HG02852 (cell line): ENCODE results near the gene CDH15.

Experiments
- ATAC-seq: cut with Tn5 transposase; IDR thresholded peaks from one replicate; pipeline ENCODE4 v1.9.1; 2021; ENCODE audit warnings: mild to moderate bottlenecking, moderate library complexity; ENCODE audit not compliant: unreplicated experiment

Gene CDH15, protein sequence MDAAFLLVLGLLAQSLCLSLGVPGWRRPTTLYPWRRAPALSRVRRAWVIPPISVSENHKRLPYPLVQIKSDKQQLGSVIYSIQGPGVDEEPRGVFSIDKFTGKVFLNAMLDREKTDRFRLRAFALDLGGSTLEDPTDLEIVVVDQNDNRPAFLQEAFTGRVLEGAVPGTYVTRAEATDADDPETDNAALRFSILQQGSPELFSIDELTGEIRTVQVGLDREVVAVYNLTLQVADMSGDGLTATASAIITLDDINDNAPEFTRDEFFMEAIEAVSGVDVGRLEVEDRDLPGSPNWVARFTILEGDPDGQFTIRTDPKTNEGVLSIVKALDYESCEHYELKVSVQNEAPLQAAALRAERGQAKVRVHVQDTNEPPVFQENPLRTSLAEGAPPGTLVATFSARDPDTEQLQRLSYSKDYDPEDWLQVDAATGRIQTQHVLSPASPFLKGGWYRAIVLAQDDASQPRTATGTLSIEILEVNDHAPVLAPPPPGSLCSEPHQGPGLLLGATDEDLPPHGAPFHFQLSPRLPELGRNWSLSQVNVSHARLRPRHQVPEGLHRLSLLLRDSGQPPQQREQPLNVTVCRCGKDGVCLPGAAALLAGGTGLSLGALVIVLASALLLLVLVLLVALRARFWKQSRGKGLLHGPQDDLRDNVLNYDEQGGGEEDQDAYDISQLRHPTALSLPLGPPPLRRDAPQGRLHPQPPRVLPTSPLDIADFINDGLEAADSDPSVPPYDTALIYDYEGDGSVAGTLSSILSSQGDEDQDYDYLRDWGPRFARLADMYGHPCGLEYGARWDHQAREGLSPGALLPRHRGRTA

DNA sequence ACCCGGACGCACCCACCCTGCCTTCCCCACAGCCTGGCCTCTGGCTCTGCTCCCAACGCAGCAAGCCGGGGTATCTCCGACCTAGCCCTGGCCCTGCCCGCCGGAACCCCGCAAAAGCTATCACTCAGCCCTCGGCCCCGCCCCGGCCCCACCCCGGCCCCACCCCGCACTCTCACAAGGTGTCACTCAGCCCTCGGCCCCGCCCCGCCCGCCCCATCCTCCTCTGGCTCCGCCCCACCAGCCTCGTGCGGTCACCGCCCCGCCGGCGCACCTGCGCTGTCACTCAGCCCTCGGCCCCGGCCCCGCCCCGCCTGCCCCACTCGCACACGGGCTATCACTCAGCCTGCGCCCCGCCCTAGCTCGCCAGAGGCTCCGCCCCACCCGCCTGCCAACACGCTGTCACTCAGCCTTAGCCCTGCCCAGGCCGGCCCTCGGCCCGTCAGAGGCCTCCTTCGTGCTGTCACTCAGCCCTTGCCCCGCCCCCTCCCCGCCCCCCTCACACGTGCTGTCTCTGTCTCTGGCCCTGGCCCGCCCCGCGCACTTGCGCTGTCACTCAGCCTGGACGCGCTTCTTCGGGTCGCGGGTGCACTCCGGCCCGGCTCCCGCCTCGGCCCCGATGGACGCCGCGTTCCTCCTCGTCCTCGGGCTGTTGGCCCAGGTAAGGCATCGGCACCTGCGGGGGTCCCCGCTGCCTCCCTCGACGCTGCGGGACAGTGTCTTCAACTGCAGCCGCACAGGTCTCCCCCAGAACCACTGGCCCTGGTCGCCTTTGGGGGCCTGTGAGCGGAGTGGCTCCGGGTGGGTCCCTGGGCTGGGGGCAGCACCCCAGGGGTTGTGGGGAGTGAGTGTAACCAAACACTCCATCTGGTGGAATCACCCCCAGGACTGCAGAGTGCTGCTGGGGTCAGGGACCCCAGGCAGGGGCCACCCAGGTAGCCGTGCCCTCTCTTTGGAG lies at the start of gene CDH15:
Gene CDH15 (plus strand): TSS at position 533 of the 955 bp plus-strand sequence. CDS start 84 bp downstream, at position 617.
- peak; percentile 75 for ATAC-seq

DNA sequence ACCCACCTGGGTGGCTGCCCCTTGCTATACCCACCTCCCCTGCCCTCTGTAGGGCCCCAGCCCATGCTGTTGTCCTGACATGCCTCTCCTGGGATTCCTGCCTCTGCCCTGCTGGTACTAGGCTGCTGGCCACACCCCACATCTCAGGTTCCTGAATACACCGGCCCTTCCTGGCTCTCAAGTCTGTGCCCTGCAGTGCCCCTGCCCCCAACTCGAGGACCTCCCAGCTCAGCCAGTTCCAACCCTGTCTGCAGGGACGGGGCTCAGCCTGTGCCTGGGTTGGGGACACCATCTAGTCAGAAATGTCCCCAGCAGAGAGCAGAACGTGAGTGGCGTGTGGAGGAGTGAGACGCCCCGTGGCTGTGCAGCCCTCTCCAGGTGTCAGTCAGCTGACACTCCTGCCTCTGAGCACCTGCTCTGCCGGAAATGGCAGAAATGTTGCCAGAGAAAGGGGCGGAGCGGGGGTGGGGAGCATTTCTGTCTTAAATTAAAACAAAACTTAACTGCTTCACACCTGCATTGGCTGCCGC lies 49.2 kb upstream of the CDH15 start:
- no peak for ATAC-seq

DNA sequence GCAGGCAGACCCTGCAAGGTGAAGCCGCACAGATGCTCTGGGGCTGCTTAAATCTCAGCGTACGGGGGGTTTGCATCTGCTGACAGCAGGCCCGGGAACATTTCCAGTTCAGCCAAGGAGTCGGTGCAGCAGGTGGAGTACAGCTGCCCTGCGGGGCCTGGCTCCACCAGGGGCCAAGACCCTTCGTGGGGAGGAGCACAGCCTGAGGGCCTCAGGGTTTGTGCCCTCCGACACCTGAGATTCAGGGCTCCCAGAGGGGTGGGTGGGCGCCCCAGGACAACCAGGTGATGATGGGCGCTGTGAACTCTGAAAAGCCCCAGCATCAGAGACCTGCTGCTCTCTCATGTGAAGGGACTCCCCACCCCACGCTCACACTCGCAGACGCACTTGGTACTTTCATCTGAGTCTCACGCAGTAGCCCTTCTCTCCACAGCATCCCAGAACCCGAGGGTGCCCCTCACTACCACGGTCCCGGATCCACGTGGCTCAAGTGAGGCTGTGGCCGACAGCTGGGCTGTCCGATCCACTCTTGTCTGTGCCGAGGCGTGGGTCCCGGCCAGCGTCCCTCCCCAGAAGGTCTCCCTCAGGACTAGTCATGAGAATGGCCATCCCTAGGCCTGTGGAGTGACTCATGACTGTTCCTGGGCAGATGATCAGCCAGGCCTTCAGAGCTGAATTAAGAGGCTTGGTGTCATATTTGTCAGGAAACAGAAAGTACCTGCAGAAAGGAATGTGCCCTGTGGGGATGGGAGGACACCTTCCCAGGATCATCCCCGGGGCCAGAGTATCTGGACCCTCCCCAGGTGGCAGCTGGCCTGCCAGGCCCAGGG lies 48.3 kb upstream of the CDH15 start:
- no peak for ATAC-seq

- no peak for ATAC-seq
Observed at GRCh38 chr16:89123831-89124100, 47.8 kb upstream of the CDH15 start.

DNA sequence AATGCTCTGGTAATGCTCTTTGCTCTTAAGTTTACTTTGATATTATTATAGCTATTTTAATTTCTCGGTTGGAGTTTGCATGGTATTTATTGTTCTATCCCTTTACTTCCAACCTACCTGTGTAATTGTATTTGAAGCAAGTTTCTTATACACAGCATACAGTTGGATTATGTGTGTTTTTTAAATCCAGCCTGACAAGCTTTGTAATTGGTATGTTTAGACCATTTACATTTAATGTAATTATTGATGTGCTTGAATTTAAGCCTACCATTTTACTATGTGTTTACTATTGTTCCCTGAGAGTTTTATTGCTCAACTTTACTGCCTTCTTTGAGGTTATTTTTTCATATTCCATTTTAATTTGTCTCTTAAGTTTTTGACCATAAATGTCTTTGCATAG lies 42.2 kb upstream of the CDH15 start:
- no peak for ATAC-seq

- ATAC-seq: no peak
Observed at GRCh38 chr16:89130448-89130847, 41.1 kb upstream of the CDH15 start.

- no peak for ATAC-seq
Observed at GRCh38 chr16:89131783-89132182, 39.8 kb upstream of the CDH15 start.

GRCh38 chr16:89132194-89133005 lies 39.1 kb upstream of the CDH15 start:
- ATAC-seq: no peak

DNA sequence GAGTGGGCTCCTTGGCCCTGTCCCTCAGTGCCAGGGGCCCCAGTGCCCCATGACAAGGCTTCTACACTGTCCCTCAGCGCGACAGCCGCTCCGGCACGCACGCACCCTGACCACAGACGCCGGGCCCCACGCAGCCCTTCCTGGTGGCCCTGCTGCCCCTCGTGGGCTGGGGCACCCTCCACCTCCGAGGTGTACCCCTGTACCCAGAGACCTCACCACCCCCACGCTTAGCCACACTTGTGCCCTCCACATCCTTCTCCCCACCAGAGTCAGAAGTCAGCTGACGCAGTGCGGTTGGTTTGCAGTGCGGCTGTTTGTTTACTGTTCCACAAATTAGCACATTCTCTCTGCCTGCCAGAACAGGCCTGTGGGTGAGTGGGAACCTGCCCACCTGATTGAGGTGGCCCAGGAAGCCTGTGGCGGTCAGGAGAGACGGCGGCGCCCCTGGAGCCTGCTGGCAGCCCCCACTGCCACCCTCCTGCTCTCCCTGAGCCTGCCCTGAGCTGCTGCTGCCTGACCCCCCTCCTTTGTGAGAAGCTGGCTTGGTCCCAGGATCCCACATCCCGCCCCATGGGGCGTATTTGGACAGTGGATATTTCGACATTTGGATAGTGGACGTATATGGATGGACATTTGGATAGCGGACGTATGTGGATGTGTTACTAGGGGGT lies 38.0 kb upstream of the CDH15 start:
- ATAC-seq: no peak

DNA sequence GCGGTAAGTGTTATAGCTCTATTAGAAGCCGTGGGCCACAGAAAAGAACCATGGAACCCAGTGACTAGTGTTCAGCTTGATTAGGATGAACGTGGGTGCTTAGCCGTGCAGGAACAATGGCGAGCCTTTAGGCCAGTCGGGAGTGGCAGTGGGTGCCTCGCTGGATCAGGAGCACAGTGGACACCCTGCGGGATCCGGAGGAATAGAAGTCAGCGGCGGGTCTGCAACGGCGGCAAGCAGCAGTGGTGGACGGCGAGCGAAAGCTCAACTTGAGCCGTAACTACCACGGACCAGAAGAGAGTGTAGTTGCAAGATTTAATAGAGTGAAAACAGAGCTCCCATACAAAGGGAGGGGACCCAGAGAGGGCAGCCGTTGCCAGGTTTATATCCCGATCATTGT lies 37.3 kb upstream of the CDH15 start:
- no peak for ATAC-seq

DNA sequence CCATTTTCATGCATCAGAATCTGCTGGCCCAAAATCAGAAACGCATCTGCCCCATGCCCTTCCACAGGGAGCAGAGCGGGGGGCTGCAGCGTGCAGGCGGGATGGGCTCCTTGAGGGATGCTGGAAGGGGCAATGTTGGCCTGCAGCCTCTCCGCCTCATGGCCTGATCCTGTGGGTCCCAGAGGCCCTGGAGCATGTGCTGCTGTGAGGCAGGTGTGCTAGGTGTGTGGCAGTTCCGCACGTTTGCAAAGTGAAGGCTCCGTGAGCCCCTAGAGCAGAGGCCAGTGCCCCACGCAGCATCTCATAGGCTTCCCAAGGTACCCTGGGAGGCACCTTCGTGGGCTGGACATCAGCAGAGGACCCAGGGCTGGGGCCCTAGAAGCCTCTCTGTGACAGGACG lies 36.4 kb upstream of the CDH15 start:
- ATAC-seq: no peak

GRCh38 chr16:89135971-89136765 lies 35.4 kb upstream of the CDH15 start:
- ATAC-seq: no peak

DNA sequence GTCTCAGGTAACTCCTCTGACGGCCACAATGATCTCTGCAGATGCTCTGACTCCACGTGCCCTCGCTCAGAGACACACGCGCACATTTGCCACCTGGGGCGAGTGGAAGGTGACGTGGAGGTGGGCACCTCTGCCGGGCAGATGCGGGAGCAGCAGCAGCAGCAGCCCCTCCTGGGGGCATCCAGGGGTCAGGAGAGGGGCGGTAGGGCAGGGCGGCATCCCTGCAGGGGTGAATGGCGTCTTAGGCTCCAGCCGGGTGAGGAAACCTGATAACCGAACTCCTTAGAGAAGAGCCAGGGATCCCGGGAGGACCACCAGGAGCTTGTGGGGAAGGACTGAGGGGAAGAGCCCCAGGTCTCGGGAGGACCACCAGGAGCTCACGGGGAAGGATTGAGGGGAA lies 34.6 kb upstream of the CDH15 start:
- ATAC-seq: no peak

GRCh38 chr16:89137666-89138512 lies 33.7 kb upstream of the CDH15 start:
- no peak for ATAC-seq

DNA sequence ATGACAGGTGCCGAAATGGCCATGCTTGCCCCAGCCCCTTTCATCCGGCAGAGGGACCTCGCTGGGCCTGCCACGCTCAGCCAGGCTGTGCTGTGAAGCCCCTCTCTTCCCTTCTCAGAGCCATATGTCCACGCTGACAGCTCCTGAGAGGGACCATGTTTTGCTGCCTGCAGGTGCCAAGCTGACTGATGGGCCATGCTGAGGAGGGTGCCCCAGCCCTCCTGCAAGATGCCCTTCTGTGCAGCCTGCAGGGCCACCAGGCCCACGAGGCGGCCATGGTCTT lies 33.1 kb upstream of the CDH15 start:
- no peak for ATAC-seq

- ATAC-seq: no peak
Observed at GRCh38 chr16:89138843-89139520, 32.6 kb upstream of the CDH15 start.

DNA sequence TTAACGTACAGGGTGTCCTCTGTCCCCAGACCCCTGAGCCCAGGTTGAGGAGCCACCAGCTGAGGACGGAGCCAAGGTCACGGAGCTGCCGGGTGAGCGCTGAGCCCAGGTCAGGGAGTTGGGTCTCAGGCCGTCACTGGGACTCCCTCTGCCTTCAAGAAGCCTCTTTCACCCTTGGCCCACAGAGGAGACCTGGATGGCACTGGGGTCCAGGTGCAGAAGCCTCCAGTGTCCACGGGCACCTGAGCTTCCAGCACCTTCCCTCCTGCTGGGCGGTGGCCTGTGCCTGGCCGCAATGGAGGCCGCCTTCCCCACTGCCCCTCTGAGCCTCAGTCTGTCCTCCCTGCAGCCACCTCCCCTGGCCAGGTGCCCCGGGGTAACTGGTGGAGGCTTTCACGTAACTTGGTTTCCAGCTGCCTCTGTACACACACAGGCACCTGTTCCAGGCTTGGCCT lies 31.6 kb upstream of the CDH15 start:
- no peak for ATAC-seq
